Uterine smooth muscle cell (primary cell): ENCODE results near the gene LAS1L. TPM values are rescaled to one million over a fixed set of nuclear protein-coding genes. Genes with fewer than 3 reads are reported as not detected.

Source experiments
- total RNA-seq: library from RNA; depleted of rRNA; stranded (reverse); fragments of >200 nt; gene quantifications from 2 replicates; pipeline ENCODE4 v1.2.3, GENCODE V29; 2014

Gene LAS1L
- 17.9 and 38.0 TPM in 2 replicates for total RNA-seq

GRCh38 chrX:65534450-65535292 lies at the start of gene LAS1L:
LAS1L (minus strand) TSS chrX:65534787; CDS start chrX:65534715, 72 bp downstream.

Other genes starting within 250 kb of the LAS1L start
- gene MSN, start 132.9 kb upstream of the LAS1L start, total RNA-seq = 256 and 341 TPM in 2 replicates